Medulla oblongata (tissue), 1 donor: ENCODE measurements around the gene MXRA7.
A peak's percentile ranks its signal among the peaks of the same experiment; 100 is the strongest.
"Not testable (repeated sequence)": the region's sequence is repeated elsewhere in the genome, so short reads cannot be mapped to it uniquely, and the experiment has no call there.

Source experiments
- DNase-seq: peaks from one replicate; pipeline ENCODE4 v3.0.0-alpha.2; 2015; ENCODE audit errors: extremely low spot score

Gene MXRA7

DNA sequence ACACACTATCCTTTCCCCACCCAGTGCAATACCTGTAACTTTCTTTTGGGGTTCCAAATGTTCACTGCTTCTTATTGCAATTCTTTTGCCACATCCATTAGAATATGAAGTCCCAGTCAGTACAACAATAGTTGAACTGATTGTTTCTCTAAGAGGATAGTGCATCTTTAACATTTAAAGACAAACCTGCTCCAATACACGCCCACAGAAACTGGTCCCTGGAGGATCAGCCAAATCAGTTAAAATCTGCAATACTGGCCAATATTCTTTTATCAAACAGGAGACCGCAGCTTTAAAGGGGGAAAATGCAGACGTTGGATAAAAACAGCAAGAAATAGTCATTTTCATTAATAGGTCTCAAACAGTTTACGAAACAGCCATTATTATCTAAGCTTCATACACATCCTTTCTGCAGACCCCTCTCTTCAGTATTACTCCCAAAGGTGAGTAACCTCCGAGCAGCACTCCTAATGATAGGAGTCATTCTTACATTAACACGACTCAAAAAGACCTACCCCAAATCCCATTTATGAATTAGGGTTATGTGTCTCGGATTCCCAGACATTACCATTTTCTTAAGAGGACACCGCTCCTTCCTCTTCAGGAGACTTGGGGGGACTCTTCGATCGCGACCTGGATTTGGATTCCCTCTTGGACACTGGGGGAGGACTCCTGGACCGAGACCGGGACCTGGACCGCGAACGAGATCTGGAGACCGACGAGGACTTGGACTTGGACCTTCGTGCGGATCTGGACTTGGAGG lies 25.0 kb upstream of the MXRA7 start:
- no peak for DNase-seq

DNA sequence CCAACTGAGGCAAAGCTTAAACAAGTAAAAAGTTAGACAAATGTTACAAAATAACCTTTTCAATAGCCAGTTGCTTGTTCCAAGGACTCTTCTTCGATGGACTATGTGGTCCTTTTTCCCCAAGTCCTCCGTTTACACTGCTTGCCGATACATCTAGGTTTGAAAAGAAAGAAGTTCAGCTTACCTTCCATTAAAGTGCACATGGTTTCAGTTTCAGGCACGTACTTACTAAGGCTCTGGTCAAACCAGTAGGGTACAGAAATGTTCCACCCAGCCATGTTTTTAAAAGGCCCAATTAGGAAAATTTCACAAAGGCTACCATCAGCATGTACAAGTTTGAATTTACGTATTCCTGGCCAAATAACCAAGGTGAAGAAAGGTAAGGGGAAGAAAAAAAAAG lies 24.2 kb upstream of the MXRA7 start:
- peak; percentile 38 for DNase-seq

DNA sequence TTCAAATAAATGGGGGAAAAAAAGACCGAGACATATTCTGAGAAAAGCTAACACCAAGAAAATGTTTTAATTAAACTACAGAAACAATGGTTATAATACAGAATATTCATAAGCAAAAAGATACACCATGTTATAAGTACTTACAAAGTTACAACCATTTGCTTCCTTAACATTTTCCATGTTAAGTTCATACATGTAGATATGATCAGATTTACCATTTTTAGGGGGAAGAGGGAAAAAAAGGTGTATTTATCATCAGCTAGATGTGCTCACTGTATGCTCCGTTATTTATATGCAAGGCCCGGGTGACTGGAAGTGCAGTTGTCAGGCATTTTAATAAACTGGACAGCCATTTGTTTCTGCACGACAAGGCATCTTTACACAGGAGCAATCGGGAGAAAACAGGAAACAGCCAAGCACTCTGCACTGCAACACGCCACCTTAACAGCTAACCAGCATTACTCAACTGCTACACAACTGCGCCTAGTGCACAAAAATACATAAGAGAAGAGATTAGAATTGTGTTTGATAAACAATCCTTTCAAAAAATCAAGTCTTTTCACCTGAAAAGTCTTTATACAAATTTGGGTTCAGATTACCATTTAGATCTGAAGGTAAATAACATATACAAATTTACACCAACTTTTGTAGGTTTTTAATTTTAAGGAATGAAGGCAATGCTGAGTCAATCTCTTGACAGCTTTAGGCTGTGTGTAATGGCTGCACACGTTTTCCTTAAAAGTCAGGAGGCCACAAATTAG lies 23.5 kb upstream of the MXRA7 start:
- DNase-seq = no peak

DNA sequence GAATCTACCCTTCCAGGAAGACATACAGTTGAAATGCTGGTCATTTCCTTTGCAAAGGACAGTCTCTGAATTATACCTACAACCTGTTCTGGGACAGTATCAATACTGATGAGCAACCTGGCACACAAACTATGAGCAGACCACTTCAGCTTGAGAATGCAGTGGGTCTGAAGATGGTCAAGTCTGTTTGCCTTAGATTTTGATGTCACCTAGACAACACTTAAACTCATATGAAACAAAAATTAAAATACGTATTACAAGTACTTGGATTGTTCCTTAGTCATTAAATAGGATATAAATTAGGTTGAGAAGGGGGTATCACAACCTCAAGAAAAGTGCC lies 22.8 kb upstream of the MXRA7 start:
- no peak for DNase-seq

DNA sequence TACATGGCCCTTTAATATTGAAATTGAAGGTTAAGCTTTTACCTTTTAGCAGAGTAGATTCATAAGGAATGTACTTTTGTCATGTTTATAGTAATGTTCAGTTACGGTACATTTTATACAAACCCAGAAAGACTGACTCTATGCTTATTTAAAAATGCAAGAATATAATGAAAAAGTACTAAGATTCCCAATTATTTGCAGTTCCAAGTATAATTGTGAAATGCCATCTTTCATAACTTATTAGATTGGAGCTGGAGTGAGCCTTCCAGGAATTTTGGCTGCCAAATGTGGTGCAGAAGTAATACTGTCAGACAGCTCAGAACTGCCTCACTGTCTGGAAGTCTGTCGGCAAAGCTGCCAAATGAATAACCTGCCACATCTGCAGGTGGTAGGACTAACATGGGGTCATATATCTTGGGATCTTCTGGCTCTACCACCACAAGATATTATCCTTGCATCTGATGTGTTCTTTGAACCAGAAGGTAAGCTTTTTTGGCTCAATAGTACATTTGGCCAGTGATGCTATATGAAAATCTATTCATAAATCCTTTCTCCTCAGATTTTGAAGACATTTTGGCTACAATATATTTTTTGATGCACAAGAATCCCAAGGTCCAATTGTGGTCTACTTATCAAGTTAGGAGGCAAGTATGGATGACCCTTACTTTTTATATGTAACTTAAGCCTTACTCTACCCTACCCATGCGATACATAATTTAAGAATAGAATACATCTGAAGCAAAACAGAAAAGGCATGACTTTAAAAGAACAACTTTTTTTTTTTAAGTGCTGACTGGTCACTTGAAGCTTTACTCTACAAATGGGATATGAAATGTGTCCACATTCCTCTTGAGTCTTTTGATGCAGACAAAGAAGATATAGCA lies 22.2 kb upstream of the MXRA7 start:
- no peak for DNase-seq

DNA sequence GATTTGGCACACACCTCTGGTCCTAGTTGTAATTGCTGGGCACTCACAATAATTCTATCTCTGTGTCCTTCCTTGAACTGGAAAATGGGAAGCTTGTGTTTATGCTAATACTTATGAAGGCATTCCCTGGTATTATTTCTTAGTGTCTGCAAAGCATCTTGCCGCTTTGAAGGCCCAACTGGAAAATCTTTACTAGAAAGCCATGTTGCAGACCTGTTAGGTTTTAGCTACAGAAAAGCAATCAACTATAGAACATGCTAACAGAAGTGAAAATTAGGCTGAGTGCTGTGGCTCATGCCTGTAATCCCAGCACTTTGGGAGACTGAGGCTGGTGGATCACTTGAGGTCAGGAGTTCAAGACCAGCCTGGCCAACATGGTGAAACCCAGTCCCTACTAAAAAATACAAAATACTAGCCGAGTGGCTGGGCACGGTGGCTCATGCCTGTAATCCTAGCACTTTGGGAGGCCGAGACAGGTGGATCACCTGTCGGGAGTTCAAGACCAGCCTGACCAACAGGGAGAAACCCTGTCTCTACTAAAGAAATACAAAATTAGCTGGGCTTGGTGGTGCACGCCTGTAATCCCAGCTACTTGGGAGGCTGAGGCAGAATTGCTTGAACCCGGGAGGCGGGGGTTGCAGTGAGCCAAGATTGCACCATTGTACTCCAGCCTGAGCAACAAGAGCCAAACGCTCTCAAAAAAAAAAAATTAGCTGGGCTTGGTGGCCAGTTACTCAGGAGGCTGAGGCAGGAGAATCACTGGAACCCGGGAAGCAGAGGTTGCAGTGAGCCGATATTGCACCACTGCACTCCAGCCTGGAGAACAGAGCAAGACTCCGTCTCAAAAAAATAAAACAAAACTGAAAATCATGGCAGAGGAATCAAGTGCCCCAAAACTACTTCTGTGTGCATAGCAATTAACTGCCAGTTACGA lies 21.3 kb upstream of the MXRA7 start:
- DNase-seq = not testable (repeated sequence)

DNA sequence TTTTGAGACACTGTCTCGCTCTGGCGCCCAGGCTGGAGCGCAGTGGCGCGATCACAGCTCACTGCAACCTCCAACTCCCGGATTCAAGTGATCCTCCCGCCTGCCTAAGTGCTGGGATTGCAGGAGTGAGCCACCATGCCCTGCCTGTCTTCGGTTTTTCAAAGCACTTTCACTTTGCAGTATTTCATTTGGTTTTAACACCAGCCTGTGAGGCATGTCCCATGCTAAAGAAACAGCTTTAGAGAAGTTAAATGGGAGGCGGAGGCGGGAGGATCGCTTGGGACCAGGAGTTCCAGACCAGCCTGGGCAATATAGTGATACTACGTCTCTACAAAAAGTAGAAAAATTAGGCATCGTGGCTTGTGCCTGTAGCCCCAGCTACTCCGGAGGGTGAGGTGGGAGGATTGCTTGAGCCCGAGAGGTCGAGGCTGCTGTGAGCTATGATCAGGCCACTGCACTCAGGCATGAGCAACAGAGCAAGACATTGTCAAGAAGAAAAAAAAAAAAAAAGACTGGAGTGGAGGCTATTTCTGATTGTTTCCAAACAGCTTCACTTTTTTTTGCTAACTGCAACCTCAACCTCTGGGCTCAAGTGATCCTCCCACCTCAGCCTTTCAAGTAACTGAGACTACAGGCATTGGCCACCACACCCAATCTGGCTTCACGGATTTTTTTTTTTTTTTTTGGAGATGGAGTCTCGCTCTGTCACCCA lies 17.1 kb upstream of the MXRA7 start:
- no peak for DNase-seq

DNA sequence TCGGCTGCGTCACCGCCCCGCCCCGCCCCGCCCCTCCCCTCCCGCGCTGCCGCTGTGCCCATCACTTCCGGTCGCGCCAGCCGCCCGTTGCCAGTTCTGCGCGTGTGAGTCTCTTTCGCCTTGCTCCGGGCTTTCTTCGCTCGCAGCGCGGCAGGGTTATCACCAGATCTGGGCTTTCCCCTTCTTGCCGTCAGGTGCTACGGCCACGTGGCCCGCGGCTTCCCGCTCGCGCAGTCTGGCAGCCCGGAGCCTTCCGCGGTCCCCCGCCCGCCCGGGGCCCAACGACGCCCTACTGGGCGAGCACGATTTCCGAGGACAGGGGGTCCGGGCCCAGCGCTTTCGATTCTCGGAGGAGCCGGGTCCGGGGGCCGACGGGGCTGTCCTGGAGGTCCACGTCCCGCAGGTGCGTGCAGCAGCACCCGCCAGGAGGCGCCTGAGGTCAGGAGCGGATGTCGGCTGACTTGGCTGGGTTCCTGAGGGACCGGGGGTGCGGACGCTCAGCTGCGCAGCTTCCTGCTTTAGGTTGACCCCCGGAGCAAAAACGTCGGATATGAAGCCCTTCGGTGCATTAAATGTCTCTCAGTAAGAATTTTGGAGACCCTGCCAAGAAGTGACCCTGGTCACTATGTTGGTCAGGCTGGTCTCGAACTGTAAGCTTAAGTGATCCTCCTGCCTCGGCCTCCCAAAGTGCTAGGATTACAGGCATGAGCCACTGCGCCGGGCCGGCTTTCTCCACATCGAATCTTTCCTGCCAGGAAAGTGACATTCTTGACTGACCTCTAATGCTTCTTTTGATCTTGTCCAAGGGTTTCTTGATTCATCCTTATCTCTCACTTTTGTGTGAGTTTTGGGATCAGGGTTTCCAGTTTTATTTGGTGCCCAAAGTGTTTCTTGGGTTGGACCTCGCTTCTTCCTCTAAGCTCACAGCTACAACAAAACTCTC lies 16.3 kb upstream of the MXRA7 start, which contains the start of gene METTL23:
Gene METTL23, plus strand, starts transcription at position 64 of the 943 bp plus-strand sequence. CDS start 2,872 bp downstream, outside the sequence.
- DNase-seq = peak; percentile 77

DNA sequence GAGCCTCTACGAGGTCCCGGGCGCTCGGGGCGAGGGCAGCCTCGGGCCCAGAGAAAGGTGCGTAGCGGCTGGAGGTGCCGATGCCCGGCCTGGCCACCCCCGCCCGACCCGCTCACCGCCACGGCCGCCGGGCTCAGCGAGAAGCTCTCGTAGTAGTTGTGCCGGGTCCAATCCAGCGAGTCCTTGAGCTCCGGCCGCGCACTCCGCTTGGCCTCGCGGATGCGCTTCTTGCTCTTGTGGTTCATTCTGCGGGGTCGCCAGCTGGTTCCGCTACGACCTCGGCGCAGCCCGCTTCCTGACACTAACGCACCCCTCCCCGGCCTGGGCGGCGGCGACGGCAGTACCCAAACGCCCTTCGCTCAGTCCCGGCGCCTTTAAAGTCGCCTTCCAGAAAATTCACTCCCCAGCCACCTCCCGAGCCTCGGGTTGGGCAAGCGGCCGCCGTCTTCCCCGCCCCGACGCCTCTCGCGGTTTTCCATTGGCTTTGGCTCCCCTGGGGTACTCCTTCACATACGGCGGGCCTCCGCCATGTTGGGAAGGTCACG lies 15.5 kb upstream of the MXRA7 start, which contains the start of gene JMJD6:
Gene JMJD6, minus strand, starts transcription at position 376 of the 545 bp plus-strand sequence. Its CDS starts 131 bp downstream, at position 245.
- DNase-seq = peak; percentile 97

DNA sequence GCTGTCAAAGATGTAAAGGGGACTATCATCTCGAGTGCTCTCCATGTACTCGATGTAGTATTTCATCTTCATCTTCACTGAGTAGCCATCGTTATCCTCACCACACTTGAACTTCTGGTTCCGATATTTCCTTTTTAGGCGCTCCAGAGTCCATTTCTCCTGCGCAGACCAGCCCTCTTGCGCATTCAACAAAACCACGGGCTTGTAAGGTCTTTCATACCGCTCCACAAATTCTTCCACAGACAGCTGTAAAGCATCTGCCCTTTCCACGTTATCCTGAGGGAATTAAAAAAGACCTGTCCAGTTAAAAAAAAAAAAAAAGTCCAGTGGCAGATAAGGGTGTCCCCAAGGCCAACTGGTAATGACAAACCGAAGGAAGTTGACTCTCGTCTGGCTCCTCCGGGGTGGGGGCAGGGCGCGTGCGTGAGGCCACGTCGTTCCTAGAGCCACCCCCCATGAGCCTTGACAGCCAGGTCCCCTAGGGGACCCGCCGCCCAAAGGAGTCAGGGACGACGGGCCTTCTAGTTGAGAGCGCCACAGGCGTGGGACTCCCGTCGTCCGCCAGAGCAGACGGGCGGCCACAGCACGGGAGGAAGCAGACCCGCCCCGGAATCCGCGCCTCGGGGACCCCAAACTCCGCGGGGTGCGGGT lies 14.9 kb upstream of the MXRA7 start:
- peak; percentile 71 for DNase-seq

DNA sequence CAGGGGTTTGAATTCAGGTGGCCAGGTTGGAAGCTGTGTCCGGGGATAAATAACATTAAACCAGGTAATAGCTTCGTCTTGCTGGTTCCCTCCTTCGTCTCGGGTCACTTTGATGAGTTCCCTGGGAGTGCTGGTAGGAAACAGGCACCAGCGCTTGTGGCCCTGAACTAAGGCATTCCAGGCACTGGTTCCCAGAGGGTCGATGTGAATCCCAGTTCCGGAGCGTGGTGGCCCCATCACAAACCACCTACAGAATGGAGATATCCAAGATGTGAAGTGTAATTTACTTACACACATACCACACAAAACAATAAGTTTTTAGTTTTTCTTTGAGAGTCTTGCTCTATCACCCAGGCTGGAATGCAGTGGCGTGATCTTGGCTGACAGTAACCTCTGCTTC lies 13.0 kb upstream of the MXRA7 start:
- no peak for DNase-seq

DNA sequence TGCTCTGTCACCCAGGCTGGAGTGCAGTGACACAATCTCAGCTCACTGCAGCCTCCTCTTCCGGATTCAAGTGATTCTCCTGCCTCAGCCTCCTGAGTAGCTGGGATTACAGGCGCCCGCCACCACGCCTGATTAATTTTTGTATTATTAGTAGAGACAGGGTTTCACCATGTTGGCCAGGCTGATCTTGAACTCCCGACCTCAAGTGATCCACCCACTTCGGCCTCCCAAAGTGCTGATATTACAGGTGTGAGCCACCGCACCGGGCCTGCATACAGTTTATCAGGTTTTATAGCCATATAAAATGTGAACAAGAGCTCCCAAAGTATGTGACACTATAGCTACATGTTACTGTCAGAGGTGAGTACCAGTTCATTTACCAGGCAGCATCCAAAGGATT lies 12.2 kb upstream of the MXRA7 start:
- DNase-seq = not testable (repeated sequence)

DNA sequence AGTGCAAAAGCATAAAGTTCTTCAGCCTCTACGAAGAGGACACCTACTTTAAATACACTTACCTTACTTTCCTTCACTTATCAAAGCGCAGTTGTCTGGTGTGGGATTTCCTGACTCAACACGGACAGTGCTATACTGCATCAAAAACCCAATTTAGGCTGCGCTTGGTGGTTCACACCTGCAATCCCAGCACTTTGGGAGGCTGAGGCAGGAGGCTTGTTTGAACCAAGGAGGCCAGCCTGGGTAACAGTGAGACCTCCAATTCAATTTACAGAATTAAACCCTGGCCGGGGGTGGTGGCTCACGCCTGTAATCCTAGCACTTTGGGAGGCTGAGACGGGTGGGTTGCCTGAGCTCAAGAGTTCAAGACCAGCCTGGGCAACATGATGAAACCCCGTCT lies 11.5 kb upstream of the MXRA7 start:
- DNase-seq = no peak

DNA sequence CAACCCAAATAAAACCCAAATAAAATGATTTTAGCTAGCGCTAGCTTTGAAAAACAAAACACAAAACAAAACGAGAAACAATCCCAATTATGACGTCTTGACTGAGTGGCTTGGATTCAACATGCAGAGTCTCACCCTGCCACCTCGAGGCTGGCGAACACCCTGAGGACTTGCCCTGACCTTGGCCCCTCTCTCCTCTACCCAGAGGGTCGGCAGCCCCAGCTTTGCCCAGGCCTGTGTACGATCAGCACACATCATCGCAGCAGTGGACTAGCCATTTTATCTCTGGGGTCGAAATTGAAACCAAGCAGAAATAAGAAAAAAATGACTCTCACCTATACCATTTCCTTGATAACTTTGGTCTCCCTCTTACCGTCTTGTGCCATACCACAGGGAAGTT lies 10.7 kb upstream of the MXRA7 start:
- no peak for DNase-seq

DNA sequence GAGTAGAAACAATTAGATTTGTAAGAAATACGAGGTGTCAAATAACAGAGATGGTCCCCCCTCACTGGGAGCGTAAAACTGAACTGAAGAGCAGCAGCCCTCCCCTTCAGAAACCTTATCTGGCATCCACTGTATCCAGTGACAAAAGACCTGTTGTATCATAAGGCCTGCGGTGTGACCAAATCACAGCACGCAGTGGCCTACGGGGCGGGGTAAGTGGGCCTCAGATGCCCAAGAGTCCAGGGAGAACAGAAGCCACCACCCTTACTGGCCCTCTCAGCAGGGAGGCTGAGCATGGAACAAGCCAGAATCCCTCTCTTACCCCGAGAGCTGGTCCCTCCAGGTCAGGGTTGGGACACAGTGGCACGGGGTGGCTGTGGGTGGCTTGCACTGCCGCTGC lies 10.2 kb upstream of the MXRA7 start:
- DNase-seq = no peak

DNA sequence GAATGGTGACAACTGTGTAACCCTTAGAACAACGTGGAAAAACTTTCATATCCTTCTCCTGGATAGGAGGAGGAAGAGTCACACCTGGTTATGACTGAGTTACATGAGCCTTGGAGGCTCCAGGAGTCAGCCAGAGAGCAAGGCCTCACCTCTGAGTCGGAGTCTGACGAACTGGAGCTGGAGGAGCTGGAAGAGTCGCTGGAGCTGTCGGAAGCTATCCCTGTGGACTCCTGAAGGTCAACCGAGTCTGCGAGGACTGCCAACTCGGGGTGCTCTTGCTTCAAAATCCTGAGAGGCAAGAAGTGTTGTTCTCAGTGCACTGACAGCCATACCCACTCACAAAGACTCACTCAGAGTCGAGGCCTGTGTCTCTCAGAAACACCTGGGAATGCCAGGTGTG lies 9.4 kb upstream of the MXRA7 start:
- no peak for DNase-seq

DNA sequence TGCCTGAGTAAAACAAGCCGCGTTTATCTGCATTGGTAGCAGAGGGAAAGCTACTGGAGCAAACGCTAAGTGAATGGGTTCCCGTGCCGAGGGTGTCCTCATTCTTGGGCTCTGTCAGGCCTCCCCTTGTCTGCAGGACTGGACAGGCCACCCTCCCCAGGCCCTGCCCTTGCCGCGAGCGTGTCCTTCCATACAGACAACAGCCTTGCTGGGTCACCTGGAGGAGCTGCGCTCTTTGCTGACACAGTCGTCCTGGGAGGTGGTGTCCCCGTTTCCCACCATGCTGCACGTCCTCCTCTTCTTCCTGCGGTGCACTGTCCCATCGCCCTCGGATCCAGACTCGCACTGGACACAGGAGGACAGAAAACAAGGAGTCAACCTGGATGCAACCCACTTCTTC lies 7.8 kb upstream of the MXRA7 start:
- no peak for DNase-seq

DNA sequence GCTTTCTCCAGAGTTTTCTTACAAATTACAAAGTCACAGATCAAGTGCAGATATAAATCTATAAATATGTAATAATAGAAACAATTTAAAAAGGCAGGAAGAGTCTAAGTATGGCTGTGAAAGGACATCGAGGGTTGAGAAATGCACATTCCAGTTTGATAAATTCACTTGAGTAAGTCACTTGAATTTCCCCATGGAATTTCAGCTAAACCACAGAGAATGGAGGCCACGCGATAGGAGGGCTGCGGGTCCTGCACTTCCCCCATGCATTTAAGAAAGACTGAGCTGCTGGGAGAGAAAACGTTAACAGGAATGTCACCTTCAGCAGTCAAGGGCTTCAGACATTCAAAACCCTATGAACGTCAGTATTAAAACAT lies 6.1 kb upstream of the MXRA7 start:
- no peak for DNase-seq
